Natural killer cell (primary cell): ENCODE results near the gene APC2. TPM values are rescaled to one million over a fixed set of nuclear protein-coding genes. Genes with fewer than 3 reads are reported as not detected.
"Not testable (repeated sequence)": the region's sequence is repeated elsewhere in the genome, so short reads cannot be mapped to it uniquely, and the experiment has no call there.

Experiments
- ATAC-seq, 3 donors: fragments of 150-1000 bp in 2 of 3; fragments of 200-7000 bp in 1 of 3; cut with Tn5 transposase; 1 replicate in 1 of 3; 2 replicates in 2 of 3; pipeline ENCODE4 v1.10.0; 2021; ENCODE audit warnings: mild to moderate bottlenecking in 2 of 3, moderate library complexity in 2 of 3
- DNase-seq, 2 donors: peaks; one replicate each; pipeline versions ENCODE4 v3.0.0 to v3.0.0-alpha.2; 2013 to 2021; ENCODE audit warnings: mixed read lengths in 1 of 2
- H3K27ac ChIP-seq: one replicate; pipeline ENCODE4 v1.5.1; 2013; ENCODE audit warnings: mild to moderate bottlenecking, low read length
- H3K27me3 ChIP-seq: one replicate; pipeline ENCODE4 v1.6.1; 2013; ENCODE audit warnings: low read length; ENCODE audit not compliant: control insufficient read depth, insufficient read depth
- H3K36me3 ChIP-seq: one replicate; pipeline ENCODE4 v1.6.1; 2013; ENCODE audit warnings: low read length; ENCODE audit not compliant: control insufficient read depth, insufficient read depth
- H3K4me1 ChIP-seq: one replicate; pipeline ENCODE4 v1.6.1; 2013; ENCODE audit warnings: low read length; ENCODE audit not compliant: control insufficient read depth, insufficient read depth
- H3K4me3 ChIP-seq: one replicate; pipeline ENCODE4 v1.5.1; 2013; ENCODE audit warnings: low read length
- H3K9me3 ChIP-seq: one replicate; pipeline ENCODE4 v1.6.1; 2013; ENCODE audit warnings: low read length; ENCODE audit not compliant: control insufficient read depth, insufficient read depth
- H3K27ac Mint-ChIP-seq, 2 donors: one replicate each; pipeline ENCODE4 v1.8.0; 2022; ENCODE audit warnings: mild to moderate bottlenecking in 2 of 2, mixed read lengths in 2 of 2, moderate library complexity in 1 of 2
- H3K27me3 Mint-ChIP-seq, 2 donors: one replicate each; pipeline ENCODE4 v1.8.0; 2022; ENCODE audit warnings: low read depth in 2 of 2, mixed read lengths in 2 of 2
- H3K36me3 Mint-ChIP-seq: one replicate; pipeline ENCODE4 v1.8.0; 2022; ENCODE audit warnings: mixed read lengths
- H3K4me1 Mint-ChIP-seq, 2 donors: one replicate each; pipeline ENCODE4 v1.8.0; 2022; ENCODE audit warnings: mixed read lengths in 2 of 2
- H3K4me3 Mint-ChIP-seq: one replicate; pipeline ENCODE4 v1.8.0; 2022; ENCODE audit warnings: mild to moderate bottlenecking, moderate library complexity, mixed read lengths
- H3K9me3 Mint-ChIP-seq, 2 donors: one replicate each; pipeline ENCODE4 v1.8.0; 2022; ENCODE audit warnings: mixed read lengths in 2 of 2
- CTCF ChIP-seq: fragments of 200-600 bp; IDR thresholded peaks from one replicate; pipeline ENCODE4 v1.8.0; 2022; ENCODE audit warnings: antibody characterized with exemption
- WGBS: methylation state at CpG from one replicate; pipeline ENCODE4 v1.1.7; 2013; ENCODE audit warnings: missing lambda C conversion rate; ENCODE audit not compliant: insufficient coverage; 5-methylcytosine and 5-hydroxymethylcytosine counted together
- intact Hi-C: fragments of 100-400 bp; cut with micrococcal nuclease; formaldehyde crosslinking; loops from one replicate; pipeline ENCODE4 v1.14.2; 2022
- total RNA-seq, 4 donors: library from RNA; stranded (reverse); fragments of 120-200 nt in 1 of 4; gene quantifications; one replicate each; pipeline versions ENCODE4 v1.2.3 to v1.2.4, GENCODE V29; 2013 to 2022

Gene APC2
- total RNA-seq, 3 donors from 2014 or later (not counting 1 experiment from before 2014, with no cell fraction given): 0.14 to 0.58 (median 0.27) TPM

- Mint-ChIP-seq H3K27me3 (peaks cover 6 to 14% of the 10 kb centered on the region in 2 donors), H3K36me3 (no peaks in the 10 kb centered on the region), H3K4me3 (no peak overlapping the region), H3K9me3 (no peaks in the 10 kb centered on the region), H3K27ac (no peak overlapping the region), H3K4me1 (peaks cover 0 to 9% of the 10 kb centered on the region in 2 donors)
- Histone ChIP-seq H3K9me3 (no peaks in the 10 kb centered on the region), H3K27me3 (peaks cover 12% of the 10 kb centered on the region), H3K4me3 (no peak overlapping the region), H3K36me3 (no peaks in the 10 kb centered on the region), H3K27ac (no peak overlapping the region), H3K4me1 (peaks cover 17% of the 10 kb centered on the region)
- 72% methylated on average over 10 of the region's 10 CpGs for WGBS
- ATAC-seq (no peak), DNase-seq (no peak)
- intact Hi-C loops: no loop called here
- TF ChIP-seq CTCF: no peak
Measured at GRCh38 chr19:1514295-1514661, 64.4 kb downstream of the APC2 start.

DNA sequence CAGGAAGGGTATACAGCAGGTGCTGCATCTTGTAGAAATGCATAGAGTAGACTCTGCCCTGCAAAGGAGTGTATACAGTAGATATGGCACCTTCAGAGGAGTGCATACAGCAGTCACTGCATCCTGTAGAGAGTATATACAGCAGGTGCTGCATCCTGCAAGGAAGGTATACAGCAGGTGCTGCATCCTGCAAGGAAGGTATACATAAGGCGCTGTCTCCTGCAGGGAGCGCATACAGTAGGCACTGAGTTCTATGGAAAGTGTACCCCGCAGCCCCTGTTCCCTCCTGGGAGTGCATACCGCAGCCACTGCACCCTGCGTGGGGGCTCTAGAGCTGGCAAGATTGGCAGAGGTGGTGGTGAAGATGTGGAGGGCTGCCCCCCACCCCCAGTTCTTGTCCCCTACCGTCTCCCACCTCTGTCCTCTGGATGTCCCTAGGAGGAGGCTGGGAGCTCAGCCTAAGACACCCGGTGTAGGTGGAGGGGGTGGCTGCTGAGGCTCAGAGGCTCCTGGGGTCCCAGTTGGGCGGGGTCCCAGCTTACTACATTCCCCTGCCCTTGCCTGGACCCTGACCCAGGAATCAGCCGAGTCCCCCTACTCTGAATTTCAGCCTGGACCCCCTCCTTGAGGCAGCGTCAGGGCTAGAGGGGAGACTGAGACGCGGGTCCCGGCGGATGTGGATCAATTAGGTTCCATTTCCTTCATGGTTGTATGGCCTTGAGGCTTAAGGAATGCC lies 65.2 kb downstream of the APC2 start:
- peaks cover 12% of the 10 kb centered on the region for H3K27me3 ChIP-seq
- intact Hi-C loops: no loop called here
- no peak for TF ChIP-seq CTCF
- no peak overlapping the region for H3K27ac ChIP-seq
- H3K9me3 Mint-ChIP-seq: no peaks in the 10 kb centered on the region
- 80% methylated on average over 13 of the region's 14 CpGs for WGBS
- no peak for DNase-seq
- H3K4me1 Mint-ChIP-seq: peaks cover 0 to 6% of the 10 kb centered on the region in 2 donors
- peaks cover under 1 to 11% of the 10 kb centered on the region in 2 donors for H3K27me3 Mint-ChIP-seq
- no peak overlapping the region for H3K4me3 ChIP-seq
- H3K9me3 ChIP-seq: no peaks in the 10 kb centered on the region
- H3K27ac Mint-ChIP-seq: no peak overlapping the region
- H3K36me3 Mint-ChIP-seq: no peaks in the 10 kb centered on the region
- no peak for ATAC-seq
- H3K4me1 ChIP-seq: peaks cover 17% of the 10 kb centered on the region
- H3K36me3 ChIP-seq: no peaks in the 10 kb centered on the region
- no peak overlapping the region for H3K4me3 Mint-ChIP-seq

- no peak for DNase-seq
- TF ChIP-seq CTCF: no peak
- intact Hi-C loops: no loop called here
- H3K4me1 Mint-ChIP-seq: peaks cover 0 to 5% of the 10 kb centered on the region in 2 donors
- Histone ChIP-seq H3K27ac (no peak overlapping the region), H3K27me3 (peaks cover 12% of the 10 kb centered on the region), H3K4me1 (peaks cover 17% of the 10 kb centered on the region), H3K9me3 (no peaks in the 10 kb centered on the region), H3K36me3 (no peaks in the 10 kb centered on the region), H3K4me3 (no peak overlapping the region)
- peaks cover 0 to 5% of the 10 kb centered on the region in 2 donors for H3K27me3 Mint-ChIP-seq
- H3K36me3 Mint-ChIP-seq: no peaks in the 10 kb centered on the region
- no peak for ATAC-seq
- no peak overlapping the region for H3K4me3 Mint-ChIP-seq
- 80% methylated on average over 8 of the region's 8 CpGs for WGBS
- H3K9me3 Mint-ChIP-seq: no peaks in the 10 kb centered on the region
- no peak overlapping the region for H3K27ac Mint-ChIP-seq
Measured at GRCh38 chr19:1516395-1516753, 66.5 kb downstream of the APC2 start.

DNA sequence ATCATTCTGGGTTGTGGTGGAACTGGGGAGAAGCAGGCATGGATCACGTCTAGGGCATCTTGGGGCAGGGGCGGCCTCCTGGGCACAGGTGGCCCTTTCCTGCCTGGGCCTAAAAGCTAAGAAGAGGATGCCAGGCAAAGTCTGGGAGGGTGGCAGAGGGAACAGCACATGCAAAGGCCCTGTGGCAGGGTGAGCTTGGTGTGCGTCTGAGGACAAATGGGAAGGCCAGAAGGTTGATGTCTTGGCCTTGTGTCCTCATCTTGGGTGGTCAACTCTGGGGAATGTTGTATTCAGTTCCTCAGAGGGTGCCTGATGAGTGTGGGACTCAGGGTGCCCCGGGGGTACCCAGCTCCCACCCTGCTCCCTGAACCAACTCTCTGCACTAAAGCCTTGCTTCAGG lies 68.5 kb downstream of the APC2 start:
- no peaks in the 10 kb centered on the region for H3K36me3 ChIP-seq
- H3K27me3 Mint-ChIP-seq: peaks cover 0 to 14% of the 10 kb centered on the region in 2 donors
- no peak overlapping the region for H3K4me3 ChIP-seq
- no peaks in the 10 kb centered on the region for H3K9me3 Mint-ChIP-seq
- H3K27ac Mint-ChIP-seq: no peak overlapping the region
- no peaks in the 10 kb centered on the region for H3K36me3 Mint-ChIP-seq
- 86% methylated on average over 4 of the region's 4 CpGs for WGBS
- ATAC-seq (no peak), DNase-seq (no peak)
- peaks cover 9% of the 10 kb centered on the region for H3K27me3 ChIP-seq
- H3K4me3 Mint-ChIP-seq: no peak overlapping the region
- intact Hi-C loops: no loop called here
- H3K4me1 Mint-ChIP-seq: peaks cover 0 to 5% of the 10 kb centered on the region in 2 donors
- TF ChIP-seq CTCF: no peak
- H3K27ac ChIP-seq: no peak overlapping the region
- peaks cover 4% of the 10 kb centered on the region for H3K4me1 ChIP-seq
- no peaks in the 10 kb centered on the region for H3K9me3 ChIP-seq

DNA sequence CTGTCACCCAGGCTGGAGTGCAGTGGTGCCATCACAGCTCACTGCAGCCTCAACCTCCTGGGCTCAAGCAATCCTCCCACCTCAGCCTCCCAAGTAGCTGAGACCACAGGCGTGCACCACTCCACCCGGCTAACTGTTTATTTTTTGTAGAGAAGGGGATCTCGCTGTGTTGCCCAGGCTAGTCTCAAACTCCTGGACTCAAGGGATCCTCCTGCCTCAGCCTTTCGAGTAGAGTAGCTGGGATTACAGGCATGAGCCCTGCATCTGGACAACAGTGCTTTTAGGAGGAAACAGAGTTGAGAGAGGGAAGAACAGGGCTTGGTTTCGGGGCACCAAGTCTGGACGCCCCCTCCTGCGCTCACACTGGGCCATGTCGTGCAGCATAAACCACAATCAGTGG lies 69.9 kb downstream of the APC2 start:
- 77% methylated on average over 8 of the region's 8 CpGs for WGBS
- H3K36me3 Mint-ChIP-seq, H3K36me3 ChIP-seq, intact Hi-C loops, ATAC-seq, H3K9me3 ChIP-seq, H3K9me3 Mint-ChIP-seq, DNase-seq, H3K27ac ChIP-seq, H3K4me3 ChIP-seq, H3K4me1 ChIP-seq, H3K4me1 Mint-ChIP-seq, H3K27me3 ChIP-seq, H3K27ac Mint-ChIP-seq, H3K4me3 Mint-ChIP-seq: not testable (repeated sequence)
- H3K27me3 Mint-ChIP-seq: peaks cover 6 to 18% of the 10 kb centered on the region in 2 donors
